GM03348 (cell line): ENCODE measurements around the gene TTYH3.
"Not testable (repeated sequence)": the region's sequence is repeated elsewhere in the genome, so short reads cannot be mapped to it uniquely, and the experiment has no call there.

Experiments
- DNase-seq: peaks from one replicate; pipeline ENCODE4 v3.0.0; 2012; ENCODE audit warnings: low spot score

The TTYH3 gene

DNA sequence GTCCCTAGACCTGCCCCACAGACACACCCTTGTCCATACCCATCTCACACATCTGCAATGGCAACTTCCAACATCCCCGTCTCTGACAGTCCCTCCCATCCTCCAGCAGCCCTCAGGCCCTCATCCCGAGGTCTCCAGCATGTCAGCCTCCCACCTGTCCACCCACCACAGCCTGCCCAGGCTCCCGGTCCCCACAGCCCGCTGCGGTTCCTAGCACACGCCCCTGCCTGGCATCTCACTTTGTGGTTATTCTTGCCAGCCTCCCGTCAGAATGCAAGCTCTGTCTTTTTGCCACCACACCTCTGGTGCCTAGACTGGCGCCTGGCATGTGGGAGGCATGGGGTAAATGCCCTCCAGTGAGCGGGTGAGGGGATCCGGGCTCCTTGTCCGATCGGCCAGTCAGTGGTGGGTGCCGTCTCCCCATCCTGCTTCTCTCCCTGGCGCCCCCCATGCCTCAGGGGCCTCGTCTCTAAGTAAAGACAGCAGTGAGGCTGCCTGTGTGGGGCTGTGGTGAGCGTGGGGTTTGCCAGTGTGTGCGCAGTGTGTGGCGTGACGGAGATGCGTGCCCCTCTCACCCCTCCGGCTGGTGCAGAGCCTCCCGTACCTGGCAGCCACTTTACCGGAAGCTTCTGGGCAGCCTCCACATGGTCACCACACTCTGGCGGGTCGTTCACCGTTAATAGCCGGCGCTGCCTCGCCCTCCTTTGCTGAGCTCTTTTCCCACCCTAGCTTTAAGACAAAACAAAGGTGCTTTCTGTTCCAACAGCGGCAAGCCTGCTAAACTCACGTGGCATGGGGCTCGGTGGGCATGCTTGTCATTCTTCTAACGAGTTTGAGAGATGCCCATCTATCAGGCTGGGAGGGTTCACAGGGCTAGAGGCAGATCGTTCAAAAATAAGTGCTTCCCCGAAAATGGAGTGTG, 28.5 kb upstream of the TTYH3 start:
- DNase-seq = no peak

DNA sequence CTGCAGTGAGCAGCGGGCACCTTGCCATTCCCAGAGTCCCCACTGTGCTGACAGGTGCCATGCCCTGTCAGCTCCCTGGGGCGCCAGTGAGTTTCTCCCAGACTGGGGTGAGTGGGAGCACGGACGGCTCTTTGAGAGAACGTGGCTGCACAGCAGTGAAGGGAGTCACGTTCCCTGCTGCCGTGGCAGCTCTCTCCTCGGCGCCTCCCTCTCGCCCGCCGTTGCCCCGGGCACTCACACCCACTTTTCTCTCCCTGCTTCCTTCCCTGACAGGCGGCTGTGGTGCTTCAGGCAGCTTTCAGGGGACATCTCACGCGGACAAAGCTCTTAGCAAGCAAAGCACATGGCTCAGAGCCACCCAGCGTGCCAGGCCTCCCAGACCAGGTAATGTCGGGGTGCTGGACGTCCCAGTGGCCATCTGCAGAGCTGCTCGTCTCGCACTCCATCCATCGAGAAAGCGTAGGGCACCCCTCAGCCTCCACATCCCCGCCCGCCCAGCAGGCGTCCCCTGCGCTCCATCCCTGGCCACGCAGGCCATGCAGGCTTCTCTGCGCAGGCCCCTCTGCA, 27.1 kb upstream of the TTYH3 start:
- no peak for DNase-seq

DNA sequence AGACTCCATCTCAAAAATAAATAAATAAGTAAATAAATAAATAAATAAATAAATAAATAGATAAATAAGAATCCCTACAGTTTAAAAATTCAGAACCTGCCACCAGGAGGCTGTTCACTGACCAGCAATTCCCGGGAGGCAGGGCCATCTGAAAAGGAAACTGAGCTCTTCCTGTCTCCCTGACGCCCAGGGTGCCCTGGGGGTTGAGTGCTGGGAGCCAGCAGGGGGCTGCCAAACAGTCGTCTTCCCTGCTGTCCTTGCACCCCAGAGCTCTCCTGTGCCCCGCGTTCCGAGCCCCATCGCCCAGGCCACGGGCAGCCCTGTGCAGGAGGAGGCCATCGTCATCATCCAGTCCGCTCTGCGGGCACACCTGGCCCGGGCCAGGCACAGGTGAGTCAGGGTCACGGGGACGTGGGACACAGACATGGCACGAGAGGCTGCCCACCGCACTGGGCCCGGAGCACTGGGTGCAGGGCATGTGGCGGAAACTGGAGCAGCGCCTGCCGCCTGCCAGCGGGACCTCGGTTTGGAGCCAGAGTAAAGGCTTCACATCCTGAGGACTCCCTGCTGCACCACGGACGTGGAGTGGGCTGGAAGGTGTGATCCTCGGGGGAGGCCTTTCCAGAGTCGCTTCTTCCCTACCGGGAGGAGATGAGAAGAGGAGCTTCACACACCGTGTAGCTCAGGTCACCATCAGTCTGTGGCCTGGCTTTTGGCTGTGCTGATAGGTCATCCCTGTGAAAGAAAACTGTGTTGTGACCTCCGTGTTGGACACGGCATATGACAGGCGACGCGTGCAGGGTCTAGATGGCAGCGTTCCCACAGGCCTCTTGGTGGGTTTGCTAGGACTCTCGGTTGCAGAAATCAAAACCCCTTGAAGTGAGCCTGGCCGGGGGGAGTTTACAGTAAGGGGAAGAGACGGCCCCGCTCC, 25.9 kb upstream of the TTYH3 start:
- DNase-seq = no peak

DNA sequence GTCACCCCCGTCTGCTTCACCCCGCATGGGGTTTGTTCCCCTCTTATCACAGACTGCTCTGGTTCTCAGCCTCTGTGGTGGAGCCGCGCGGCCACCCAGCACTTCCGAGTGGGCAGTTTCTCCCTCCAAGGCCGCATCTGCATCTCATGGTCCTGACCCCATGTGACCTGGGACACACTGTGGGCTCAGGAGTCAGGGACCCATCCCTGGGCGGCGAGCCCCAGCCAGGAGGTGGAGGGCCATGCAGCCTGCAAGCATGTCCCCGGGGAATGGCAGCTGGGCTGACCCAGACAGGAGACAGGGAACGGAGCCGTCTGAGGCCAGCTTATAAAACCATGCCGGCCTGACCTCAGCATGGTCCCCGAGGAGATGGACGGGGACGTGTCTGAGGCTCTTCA, 25.2 kb upstream of the TTYH3 start:
- DNase-seq = no peak

DNA sequence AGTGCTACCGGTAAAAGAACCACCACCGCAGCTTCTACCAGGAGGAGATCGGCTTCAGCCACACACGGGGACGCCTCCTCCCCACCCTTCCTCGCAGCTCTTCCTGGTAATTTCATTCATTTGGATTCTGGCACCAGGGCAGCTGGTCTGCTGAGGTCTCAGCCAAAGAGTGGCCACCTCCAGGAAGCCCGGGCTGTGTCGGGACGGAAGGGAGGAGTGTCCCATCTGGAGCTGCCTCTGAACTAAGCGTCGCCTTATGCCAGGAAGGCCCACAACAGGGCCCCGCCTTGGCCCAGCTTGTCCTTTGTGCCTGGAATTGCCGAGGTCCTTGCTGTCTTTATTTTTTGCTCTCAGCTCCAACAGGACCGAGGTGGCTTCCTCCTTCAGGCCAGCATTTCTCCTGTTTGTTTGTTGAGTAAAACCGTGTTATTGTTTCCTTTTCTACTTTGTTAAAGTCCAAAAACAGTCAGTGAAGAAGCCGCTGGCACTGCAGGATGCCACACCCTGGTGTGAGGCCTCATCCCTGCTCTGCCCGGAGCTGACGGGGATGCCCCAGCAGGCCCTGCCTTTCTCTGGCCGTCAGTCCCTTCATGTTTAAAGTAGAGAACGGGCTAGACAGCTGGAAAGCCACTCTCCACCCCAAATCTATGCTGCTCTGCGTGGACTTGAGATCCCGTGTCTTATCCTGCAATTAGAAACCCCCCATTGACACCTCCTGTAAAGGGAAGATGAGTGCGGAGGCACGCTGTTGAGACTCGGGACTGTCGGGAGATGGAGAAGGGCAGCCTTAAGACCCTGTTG, 24.5 kb upstream of the TTYH3 start:
- peak; percentile 57 for DNase-seq

DNA sequence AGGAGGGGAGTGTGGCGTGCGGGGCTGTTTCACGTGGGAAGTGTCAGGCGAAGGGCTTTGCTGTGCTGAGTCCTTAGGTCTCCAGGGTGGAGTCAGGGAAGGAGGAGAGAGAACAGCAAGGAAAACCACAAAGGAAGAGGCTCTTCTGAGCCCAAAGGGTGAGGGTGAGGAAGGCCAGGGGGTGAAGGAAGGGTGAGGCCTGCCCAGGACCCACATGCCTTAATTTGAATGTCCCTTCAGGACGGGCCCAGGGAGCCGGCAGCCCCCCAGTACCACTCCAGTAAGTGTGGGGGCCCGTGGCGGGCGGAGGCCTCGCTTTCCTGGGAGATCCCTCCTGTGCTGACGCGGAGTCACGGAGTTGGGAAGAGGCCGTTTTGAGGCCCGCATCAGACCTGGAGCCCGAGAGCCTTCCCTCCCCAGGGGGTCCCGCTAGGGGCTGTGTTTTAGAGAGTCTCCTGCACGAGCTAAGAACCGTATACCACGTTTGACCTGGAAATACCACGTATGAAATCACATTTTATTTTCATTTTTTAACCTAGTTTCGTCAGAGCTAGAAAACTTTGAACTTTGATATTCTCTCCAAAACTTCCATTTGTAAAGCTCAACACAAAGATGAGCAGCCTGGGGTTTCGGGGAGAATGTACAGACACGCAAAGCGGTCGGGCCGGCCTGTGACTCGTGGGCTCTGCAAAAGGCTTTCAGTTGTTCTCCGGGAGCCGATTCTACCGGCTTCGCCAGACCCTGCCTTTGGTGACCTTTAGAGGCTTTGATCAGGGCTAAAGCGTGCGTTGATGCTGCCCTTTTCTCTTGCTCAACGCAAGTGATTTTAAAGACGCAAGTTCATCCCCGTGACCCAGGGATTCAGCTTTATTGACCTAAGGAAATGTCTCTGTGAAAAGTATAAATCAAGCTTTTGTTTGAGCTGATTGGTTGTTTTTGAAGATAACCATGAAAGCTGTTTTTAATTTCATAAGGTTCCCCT, 23.6 kb upstream of the TTYH3 start:
- DNase-seq = no peak

DNA sequence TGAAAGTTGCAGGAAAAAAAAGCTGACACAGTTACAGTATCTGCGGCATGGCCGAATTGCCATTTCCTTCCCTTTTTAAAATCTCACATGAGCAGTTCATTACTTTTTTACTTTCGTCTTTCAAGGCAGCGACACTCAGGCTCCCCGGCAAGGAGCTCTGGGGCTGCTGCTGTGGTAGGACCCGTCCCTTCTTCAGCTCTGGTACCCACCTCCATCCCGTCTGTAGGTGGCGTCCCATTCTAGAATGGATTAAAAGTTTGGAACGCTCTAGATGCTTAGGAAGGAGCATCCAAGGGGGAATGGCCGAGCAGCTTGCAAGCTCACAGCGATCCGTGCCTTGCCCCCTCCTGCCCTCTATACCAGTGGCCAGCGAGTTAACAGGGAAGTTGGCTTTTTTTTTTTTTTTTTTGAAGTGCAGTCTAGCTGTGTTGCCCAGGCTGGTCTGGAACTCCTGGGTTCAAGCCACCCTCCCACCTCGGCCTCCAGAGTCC, 22.8 kb upstream of the TTYH3 start:
- DNase-seq = no peak

DNA sequence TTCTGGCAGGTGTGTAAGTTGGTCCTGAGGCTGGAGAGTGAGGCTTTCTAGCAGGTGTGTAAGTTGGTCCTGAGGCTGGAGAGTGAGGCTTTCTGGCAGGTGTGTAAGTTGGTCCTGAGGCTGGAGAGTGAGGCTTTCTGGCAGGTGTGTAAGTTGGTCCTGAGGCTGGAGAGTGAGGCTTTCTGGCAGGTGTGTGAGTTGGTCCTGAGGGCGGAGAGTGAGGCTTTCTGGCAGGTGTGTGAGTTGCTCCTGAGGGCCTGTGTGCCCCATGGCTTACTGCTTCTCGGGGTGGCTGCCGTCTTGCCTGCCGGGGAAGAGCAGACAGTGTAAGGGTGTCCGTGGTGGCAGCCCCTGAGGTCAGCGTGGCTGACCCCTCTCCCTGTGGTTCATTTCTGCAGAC, 22.1 kb upstream of the TTYH3 start:
- not testable (repeated sequence) for DNase-seq

DNA sequence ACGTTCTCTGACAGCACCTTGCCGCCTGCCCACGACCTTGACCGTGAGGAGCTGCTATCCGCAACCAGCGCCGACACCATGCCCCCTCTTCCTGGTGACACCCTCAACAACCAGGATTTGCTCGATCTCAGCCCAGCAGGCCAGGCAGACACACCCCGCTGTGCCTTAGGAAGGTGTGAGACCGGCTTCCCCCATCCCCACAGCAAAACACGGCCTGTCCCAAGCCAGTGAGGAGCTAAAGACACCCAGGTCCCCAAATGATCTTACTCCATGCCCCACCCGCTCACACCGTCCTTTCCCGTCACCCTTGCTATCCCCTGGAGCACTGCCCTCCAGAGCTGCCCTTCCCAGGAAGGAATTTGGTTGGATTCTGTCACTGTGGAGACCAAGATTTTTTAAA, 21.3 kb upstream of the TTYH3 start:
- DNase-seq = no peak

DNA sequence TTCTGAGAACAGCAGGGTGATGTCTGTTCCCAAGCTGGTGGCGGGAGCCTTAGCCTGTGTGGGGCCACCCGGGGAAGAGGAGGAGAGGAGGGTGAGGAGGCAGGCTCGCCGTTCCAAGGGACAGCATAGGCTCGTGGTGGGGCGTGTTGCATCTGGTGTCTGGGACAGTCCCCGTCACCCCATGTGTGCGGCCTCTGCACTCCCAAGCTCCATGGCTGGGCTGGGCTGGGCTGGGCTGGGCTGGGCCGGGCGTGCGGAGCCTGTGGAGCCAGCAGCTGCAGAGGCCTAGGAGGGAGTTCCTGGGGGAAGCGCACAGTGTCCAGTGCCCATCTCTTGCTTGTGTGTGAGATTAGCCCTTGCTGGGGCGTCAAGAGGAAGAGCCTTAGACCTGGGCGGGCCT, 20.9 kb upstream of the TTYH3 start:
- no peak for DNase-seq

DNA sequence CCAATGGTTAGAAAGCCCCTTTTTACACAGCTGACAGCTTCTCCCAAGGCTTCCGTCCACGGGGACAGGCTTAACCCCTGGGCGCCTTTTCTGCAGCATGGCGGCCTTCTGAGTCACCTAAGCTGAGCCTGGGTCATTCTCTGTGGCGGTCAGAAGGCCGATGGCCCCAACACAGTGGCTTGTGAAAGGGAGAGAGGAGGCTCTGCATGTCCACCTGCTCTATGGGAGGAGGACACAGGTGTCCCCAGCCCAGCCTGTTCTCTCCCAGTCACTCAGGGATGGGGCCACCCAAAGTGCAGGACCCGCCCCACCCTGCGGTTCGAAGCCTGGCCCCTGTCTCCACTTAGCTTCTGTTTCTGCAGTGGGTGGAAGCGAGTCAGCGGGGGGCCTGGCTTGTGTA, 20.4 kb upstream of the TTYH3 start:
- DNase-seq = no peak

DNA sequence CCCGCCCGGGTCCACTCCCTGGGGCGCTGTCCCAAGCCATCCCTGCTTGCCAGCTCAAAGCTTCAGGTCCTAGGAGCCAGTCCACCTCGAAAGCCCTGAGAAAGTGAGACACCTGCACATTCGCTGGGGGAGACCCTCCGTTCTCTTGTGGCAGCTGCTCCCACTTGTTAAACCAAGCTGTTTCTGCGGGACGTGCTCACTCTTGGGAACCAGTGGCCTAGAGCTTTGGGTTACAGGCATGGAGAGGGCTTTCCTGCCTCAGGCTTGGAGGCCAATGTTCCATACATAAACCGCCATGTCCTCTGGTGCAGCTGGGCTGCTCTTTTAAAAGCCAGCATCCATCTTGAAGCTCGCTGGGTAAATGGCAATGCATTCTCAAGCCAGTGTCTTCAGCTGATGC, 19.9 kb upstream of the TTYH3 start:
- no peak for DNase-seq

DNA sequence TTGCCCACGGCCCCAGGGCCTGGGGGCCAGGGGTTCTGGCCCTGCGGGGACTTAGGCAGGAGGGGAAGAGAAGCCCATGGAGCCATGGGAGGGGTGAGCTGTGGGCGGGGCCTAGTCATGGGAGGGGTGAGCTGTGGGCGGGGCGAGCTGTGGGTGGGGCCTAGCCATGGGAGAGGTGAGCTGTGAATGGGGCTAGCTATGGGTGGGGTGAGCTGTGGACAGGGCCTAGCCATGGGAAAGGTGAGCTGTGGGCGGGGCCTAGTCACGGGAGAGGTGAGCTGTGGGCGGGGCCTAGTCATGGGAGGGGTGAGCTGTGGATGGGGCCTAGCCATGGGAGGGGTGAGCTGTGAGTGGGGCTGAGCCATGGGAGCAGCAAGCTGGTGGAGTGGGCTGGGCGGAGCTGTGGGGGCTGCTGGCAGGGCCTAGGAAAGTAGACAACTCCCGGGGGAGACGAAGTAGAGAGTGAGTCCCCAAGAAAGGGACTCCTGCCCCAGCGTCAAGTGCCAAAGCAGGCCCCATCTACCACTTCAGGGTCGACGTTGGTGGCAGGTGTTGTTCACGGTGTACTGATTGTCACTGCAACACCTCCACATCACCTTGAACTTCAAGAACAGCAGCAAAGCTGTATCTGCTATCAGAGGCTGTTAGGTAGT, 19.2 kb upstream of the TTYH3 start:
- DNase-seq = no peak

DNA sequence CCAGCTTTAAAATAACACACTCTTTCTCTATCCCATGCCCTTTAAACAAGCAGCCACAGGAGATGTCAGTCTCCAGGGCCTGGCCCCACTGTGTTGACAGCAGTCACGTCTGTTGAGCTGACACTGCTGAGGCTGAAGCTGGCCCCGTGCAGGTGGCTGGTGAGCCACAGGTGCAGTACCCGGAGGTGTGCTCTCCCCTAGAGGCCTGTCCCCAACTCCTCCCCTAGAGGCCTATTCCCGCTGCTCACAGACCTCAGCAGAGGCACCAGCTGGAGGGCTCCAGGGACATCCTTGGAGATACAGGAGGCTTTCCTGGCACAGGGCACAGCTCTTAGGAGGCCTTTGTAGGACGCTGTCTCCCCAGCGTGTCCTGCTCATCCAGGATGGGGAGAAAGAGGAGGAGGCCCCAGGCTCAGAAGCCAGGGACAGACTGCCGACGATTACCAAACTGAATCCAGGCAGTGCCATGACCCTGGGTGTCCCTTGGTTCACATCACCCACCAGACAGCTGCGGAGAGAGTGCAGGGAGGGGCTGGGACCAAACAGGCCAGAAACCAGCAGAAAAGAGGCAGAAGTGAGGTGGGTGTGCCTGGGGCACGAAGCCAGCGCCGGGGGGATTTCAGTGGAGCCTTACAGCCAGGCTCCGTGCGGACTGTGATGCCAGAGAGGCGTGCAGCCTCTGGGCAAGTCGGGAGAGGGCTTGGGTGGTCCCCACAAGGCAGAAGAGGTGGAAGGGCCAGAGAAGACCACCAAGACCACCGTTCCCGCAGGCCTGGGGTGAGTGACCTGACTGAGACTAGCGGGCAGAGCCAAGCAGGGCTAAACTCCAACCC, 18.5 kb upstream of the TTYH3 start:
- no peak for DNase-seq

DNA sequence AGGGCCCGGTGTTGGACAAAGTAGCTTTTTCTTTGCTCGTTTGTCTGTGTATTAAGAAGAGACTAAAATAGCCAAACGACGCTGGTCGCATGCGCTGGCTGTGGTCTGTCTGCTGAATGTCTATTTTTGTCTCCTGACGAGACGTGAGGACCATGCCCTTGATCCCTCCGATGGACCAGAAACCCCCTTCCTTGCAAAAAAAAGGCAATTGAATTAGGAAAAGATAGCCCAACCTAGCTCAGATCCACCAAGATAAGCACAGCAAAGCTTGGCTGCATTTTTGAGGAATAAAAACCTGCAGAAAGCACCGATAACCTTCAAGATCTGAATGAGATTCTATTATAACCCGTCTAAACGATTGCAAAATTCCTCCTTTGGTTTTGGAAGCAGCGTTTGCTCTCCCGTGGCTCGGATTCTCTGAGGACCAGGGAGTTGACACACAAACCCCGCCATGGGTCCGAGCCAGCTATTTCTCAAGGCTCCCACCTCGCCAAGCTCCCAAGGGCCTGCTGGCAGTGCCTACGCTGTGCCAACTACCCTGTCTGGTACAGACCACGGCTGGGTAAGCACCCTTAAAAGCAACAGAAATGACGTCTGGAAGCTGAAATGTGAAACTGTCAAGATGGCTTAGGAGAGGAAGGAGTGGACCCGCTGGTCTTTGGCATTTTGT, 17.7 kb upstream of the TTYH3 start:
- DNase-seq = peak; percentile 83

DNA sequence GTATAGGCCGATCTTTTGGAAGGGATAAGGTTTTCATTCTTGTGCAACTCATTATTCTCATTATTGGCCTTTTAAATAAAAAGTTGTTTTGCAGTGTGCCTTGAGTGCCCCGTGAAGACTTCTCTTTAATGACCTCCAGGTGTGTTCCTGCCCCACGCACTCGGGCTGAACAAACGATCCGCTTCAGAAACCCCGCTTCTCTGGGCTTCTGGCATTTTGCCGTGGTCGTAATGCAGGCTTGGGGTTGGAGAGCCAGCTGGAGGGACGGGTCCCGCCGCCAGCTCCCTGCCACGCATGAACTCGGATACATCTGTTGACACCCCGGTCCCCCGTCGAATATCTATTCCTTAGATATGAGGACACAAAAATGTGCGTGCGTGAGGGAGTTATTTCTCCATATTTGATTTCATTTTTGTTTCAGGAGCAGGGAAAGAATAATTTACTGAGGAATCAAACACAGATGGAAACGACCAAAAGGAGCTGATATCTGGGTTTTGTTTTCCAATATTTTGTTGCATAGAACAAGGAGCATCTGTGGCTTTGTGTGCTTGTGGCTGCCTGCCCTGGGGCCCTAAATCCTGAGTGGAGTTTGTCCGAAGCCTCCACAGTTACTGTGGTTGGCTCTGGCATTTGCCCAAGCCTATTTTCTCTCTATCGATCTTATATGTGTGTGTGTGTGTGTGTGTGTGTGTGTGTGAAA, 17.0 kb upstream of the TTYH3 start:
- DNase-seq = peak; percentile 36

DNA sequence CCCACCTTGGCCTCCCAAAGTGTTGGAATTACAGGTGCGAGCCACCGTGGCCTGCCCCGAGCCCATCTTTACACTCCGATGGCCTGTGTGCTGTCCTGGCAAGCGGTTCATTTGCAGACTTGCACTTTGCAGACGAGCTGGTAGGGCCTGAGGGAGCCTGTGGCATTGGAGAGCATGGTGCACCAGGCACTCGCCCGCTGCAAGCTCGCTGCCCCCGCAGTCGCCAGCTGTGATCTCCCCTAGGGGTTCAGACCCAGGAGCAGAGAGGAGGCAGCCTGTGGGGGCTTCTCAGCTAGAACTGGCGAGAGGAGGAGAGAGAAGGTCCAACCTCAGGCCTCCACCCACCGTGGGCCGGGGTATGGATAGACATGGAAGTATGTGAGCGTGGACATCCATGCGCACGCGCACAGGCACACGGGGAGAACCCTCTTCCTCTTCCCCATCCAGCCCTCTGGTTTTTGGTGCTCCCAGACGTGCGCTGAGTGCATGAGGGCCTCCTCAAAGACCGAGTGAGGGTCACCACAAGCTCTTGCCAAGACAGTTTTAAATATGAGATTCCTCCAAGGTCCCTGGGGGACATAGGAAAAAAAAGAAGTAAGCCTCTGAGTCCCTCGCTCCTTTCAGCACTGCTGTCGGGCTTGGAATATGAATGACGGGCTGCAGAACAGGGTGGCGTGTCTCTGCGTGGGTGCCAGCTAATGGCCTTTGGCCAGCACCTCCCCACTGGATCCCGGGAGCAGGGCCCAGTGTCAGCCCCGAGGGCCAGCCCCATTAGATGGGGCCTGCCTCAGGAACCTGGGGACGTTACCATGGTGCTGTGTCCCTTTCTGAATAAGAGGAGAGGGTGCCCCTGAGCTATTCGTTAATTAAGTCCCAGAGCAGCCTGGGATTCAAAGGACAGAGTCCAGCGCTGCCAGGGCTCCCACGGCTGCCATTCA, 15.1 kb upstream of the TTYH3 start:
- no peak for DNase-seq
